Dermis blood vessel endothelial cell (primary cell): ENCODE measurements around the gene LHFPL2. TPM values are rescaled to one million over a fixed set of nuclear protein-coding genes. Genes with fewer than 3 reads are reported as not detected.
"Not testable (repeated sequence)": the region's sequence is repeated elsewhere in the genome, so short reads cannot be mapped to it uniquely, and the experiment has no call there.

ENCODE experiments used
- DNase-seq: peaks from one replicate; pipeline ENCODE4 v3.0.0; 2010
- total RNA-seq: library from RNA; depleted of rRNA; stranded (reverse); fragments of >200 nt; gene quantifications from 2 replicates; pipeline ENCODE4 v1.2.3, GENCODE V29; 2014

The LHFPL2 gene
- total RNA-seq, 1 donor from 2014 or later = 67.7 TPM

- DNase-seq = peak; percentile 35
These were observed 7.7 kb downstream of the LHFPL2 start for GRCh38 chr5:78640662-78641474.

- peak; percentile 79 for DNase-seq
These were observed 8.8 kb downstream of the LHFPL2 start for GRCh38 chr5:78639791-78640190.

- no peak for DNase-seq
These were observed 9.5 kb downstream of the LHFPL2 start for GRCh38 chr5:78638973-78639669.

- DNase-seq = peak; percentile 100
These were observed 10.1 kb downstream of the LHFPL2 start for GRCh38 chr5:78638423-78638822.

GRCh38 chr5:78637468-78637867, 11.1 kb downstream of the LHFPL2 start:
- no peak for DNase-seq

GRCh38 chr5:78636682-78637081, 11.9 kb downstream of the LHFPL2 start:
- no peak for DNase-seq

- peak; percentile 44 for DNase-seq
These were observed 13.9 kb downstream of the LHFPL2 start for GRCh38 chr5:78634634-78635033.

- no peak for DNase-seq
These were observed 14.3 kb downstream of the LHFPL2 start for GRCh38 chr5:78634229-78634628.

- no peak for DNase-seq
These were observed 14.9 kb downstream of the LHFPL2 start for GRCh38 chr5:78633700-78634099.

GRCh38 chr5:78632467-78632866, 16.1 kb downstream of the LHFPL2 start:
- DNase-seq = no peak

GRCh38 chr5:78631931-78632330, 16.6 kb downstream of the LHFPL2 start:
- no peak for DNase-seq

GRCh38 chr5:78630047-78630446, 18.5 kb downstream of the LHFPL2 start:
- no peak for DNase-seq

- DNase-seq = no peak
These were observed 18.9 kb downstream of the LHFPL2 start for GRCh38 chr5:78629624-78630023.

GRCh38 chr5:78628270-78628992, 20.1 kb downstream of the LHFPL2 start:
- no peak for DNase-seq

- DNase-seq = no peak
These were observed 20.8 kb downstream of the LHFPL2 start for GRCh38 chr5:78627766-78628165.

- peak; percentile 50 for DNase-seq
These were observed 21.4 kb downstream of the LHFPL2 start for GRCh38 chr5:78627175-78627574.

- no peak for DNase-seq
These were observed 22.5 kb downstream of the LHFPL2 start for GRCh38 chr5:78626009-78626571.

GRCh38 chr5:78624992-78625391, 23.6 kb downstream of the LHFPL2 start:
- DNase-seq = no peak

- DNase-seq = no peak
These were observed 24.5 kb downstream of the LHFPL2 start for GRCh38 chr5:78624011-78624541.

GRCh38 chr5:78622302-78622971, 26.1 kb downstream of the LHFPL2 start:
- no peak for DNase-seq

- DNase-seq = no peak
These were observed 27.3 kb downstream of the LHFPL2 start for GRCh38 chr5:78621291-78621738.

- not testable (repeated sequence) for DNase-seq
These were observed 28.5 kb downstream of the LHFPL2 start for GRCh38 chr5:78620119-78620518.
